ENCODE data around the gene WWP2.

WWP2 gene

DNA sequence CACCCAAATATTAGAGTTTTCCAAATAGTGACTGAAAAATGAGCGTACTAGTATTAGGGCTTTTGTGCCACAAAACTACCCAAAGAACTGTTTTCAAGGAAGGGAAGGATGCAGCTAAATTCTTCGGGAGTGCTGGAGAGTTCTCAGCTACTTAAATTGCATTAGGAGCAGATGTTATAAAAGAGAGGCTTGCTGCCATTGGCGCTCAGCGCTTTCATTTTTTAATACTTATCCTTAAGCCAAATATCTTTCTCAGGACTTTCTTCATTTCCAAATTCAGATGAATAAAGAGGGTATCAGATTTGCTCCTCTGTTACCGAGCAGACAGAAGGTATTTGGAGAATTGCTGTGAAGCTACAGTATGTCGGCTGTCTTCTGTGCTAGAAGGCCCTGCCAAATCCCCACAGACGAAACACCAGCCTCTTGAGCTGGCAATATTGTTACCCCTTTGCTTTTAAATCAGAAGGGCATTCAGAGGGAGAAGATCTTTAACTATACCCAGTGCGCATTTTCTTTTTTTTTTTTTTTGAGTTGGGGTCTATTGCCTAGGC, 141.8 kb downstream of the WWP2 start:
- no peak for TF ChIP-seq CTCF (conservative IDR thresholded peaks at IDR 0.05; ENCODE audit: control insufficient read depth, insufficient read depth, low read depth, low read length)
- H3K4me3 ChIP-seq (ENCODE audit: control insufficient read depth, low read depth, low read length), result no peak overlapping the region
- no peak for DNase-seq (ENCODE audit: low read depth)

GRCh38 chr16:69904495-69905170, 142.5 kb downstream of the WWP2 start:
- TF ChIP-seq CTCF (conservative IDR thresholded peaks at IDR 0.05; ENCODE audit: control insufficient read depth, insufficient read depth, low read depth, low read length), result no peak
- DNase-seq (ENCODE audit: low read depth), result peak; percentile 48
- no peak overlapping the region for H3K4me3 ChIP-seq (ENCODE audit: control insufficient read depth, low read depth, low read length)

DNA sequence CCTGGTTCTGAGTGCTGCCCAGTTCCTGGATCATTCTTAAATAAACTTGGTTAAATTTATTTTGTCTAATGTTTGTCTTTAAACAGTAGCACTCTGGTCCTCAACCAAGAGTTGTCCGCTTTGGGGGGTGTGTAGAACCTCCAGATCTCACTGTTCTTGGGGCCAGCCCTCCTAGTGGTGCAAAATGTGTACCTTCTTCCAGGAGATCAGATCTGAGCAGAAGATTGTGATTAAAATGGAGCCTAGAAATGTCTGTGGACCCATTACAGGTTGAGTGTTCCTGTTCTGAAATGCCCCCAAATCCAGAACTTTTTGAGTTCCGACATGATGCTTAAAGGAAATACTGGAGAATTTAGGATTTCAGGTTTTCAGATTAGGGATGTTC, 143.0 kb downstream of the WWP2 start:
- no peak for DNase-seq (ENCODE audit: low read depth)
- no peak overlapping the region for H3K4me3 ChIP-seq (ENCODE audit: control insufficient read depth, low read depth, low read length)
- TF ChIP-seq CTCF (conservative IDR thresholded peaks at IDR 0.05; ENCODE audit: control insufficient read depth, insufficient read depth, low read depth, low read length), result no peak

GRCh38 chr16:69906838-69907401, 144.8 kb downstream of the WWP2 start:
- TF ChIP-seq CTCF (conservative IDR thresholded peaks at IDR 0.05; ENCODE audit: control insufficient read depth, insufficient read depth, low read depth, low read length), result no peak
- DNase-seq (ENCODE audit: low read depth), result peak; percentile 89
- H3K4me3 ChIP-seq (ENCODE audit: control insufficient read depth, low read depth, low read length), result no peak overlapping the region

DNA sequence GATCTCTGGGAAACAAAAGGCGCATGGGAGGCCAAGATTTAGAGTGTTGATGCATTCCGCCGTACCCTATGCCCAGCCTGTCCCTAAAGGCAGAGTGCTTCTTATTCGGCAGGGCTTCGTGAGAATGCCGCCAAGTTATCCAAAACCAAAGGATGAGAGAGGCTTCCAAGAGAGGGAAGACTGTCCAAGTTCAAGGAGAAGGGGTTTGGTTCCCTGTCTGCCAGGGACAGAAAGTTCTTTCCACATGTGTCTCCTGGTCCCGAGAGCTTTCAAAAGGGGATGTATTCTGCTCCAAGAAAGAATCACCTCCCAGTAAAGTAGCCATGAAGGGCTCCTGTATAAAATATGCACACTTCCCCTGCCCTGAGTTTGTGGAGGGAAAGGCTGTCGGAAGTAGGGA, 146.9 kb downstream of the WWP2 start:
- no peak for DNase-seq (ENCODE audit: low read depth)
- no peak for TF ChIP-seq CTCF (conservative IDR thresholded peaks at IDR 0.05; ENCODE audit: control insufficient read depth, insufficient read depth, low read depth, low read length)
- no peak overlapping the region for H3K4me3 ChIP-seq (ENCODE audit: control insufficient read depth, low read depth, low read length)

DNA sequence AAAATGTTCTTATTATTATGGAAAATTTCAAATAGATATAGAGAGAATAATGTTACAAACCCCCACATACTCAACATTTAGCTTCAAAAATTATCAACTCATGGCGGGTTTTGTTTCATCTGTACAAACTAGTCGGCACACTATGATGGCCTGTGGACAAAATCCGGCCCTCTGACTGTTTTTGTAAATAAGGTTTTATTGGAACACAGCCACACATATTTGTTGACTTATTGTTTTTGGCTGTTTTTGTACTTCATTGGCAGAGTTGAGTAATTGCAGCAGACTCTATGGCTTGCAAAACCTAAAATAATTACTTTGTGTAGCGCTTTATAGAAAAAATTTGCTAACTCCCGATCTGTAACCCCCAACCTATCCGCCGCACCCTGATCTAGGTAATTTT, 147.6 kb downstream of the WWP2 start:
- DNase-seq (ENCODE audit: low read depth), result no peak
- no peak overlapping the region for H3K4me3 ChIP-seq (ENCODE audit: control insufficient read depth, low read depth, low read length)
- TF ChIP-seq CTCF (conservative IDR thresholded peaks at IDR 0.05; ENCODE audit: control insufficient read depth, insufficient read depth, low read depth, low read length), result no peak
